Liver (tissue), 9 donors: ENCODE results near the gene EDDM13. TPM values are rescaled to one million over a fixed set of nuclear protein-coding genes. Genes with fewer than 3 reads are reported as not detected.

Source experiments
- DNase-seq: peaks from one replicate; pipeline ENCODE4 v3.0.0-alpha.2; 2017; ENCODE audit warnings: low spot score
- H3K27ac ChIP-seq, 2 donors: one replicate each; pipeline ENCODE4 v1.7.0; 2013; ENCODE audit warnings: inconsistent platforms in 2 of 2, low read length in 2 of 2, control low read depth in 1 of 2, low read depth in 1 of 2, mild to moderate bottlenecking in 1 of 2
- H3K27me3 ChIP-seq, 4 donors: one replicate each; pipeline versions ENCODE4 v1.6.1 to v1.7.0; 2013; ENCODE audit warnings: low read length in 3 of 4, inconsistent platforms in 1 of 4, mild to moderate bottlenecking in 1 of 4, moderate library complexity in 1 of 4; ENCODE audit not compliant: control insufficient read depth in 4 of 4, insufficient read depth in 4 of 4
- H3K36me3 ChIP-seq, 4 donors: one replicate each; pipeline versions ENCODE4 v1.6.1 to v1.7.0; 2013; ENCODE audit warnings: low read length in 3 of 4, mild to moderate bottlenecking in 3 of 4, low read depth in 1 of 4, moderate library complexity in 1 of 4; ENCODE audit not compliant: control insufficient read depth in 4 of 4, insufficient read depth in 3 of 4
- H3K4me1 ChIP-seq, 4 donors: one replicate each; pipeline versions ENCODE4 v1.6.1 to v1.7.0; 2013; ENCODE audit warnings: low read length in 3 of 4, mild to moderate bottlenecking in 3 of 4, moderate library complexity in 1 of 4; ENCODE audit not compliant: control insufficient read depth in 4 of 4, insufficient read depth in 4 of 4
- H3K4me3 ChIP-seq, 3 donors: one replicate each; pipeline versions ENCODE4 v1.6.1 to v1.7.0; 2013; ENCODE audit warnings: low read length in 3 of 3, control low read depth in 1 of 3, low read depth in 1 of 3, mild to moderate bottlenecking in 1 of 3
- H3K9ac ChIP-seq, 2 donors: one replicate each; pipeline ENCODE4 v1.7.0; 2013; ENCODE audit warnings: low read length in 2 of 2, mild to moderate bottlenecking in 2 of 2, moderate library complexity in 2 of 2, control low read depth in 1 of 2, low read depth in 1 of 2
- H3K9me3 ChIP-seq, 4 donors: one replicate each; pipeline versions ENCODE4 v1.6.1 to v1.7.0; 2013; ENCODE audit warnings: low read length in 3 of 4; ENCODE audit not compliant: control insufficient read depth in 4 of 4
- EGR1 ChIP-seq, 2 donors: IDR thresholded peaks; 2 replicates each; pipeline ENCODE4 v1.6.1; 2016 to 2018; ENCODE audit warnings: antibody characterized with exemption in 2 of 2, low read depth in 2 of 2
- FOXA1 ChIP-seq: IDR thresholded peaks from 2 replicates; pipeline ENCODE4 v1.6.1; 2016; ENCODE audit warnings: antibody characterized with exemption
- FOXA2 ChIP-seq: IDR thresholded peaks from 2 replicates; pipeline ENCODE4 v1.6.1; 2016; ENCODE audit warnings: antibody characterized with exemption
- GABPA ChIP-seq, 2 donors: IDR thresholded peaks in 1 of 2; conservative IDR thresholded peaks in 1 of 2; 2 replicates each; pipeline ENCODE4 v1.6.1; 2016; ENCODE audit warnings: antibody characterized with exemption in 2 of 2, mild to moderate bottlenecking in 1 of 2, moderate library complexity in 1 of 2
- HNF4A ChIP-seq, 2 donors: conservative IDR thresholded peaks; 2 replicates each; pipeline ENCODE4 v1.6.1; 2016; ENCODE audit warnings: antibody characterized with exemption in 2 of 2, mild to moderate bottlenecking in 2 of 2
- HNF4G ChIP-seq: IDR thresholded peaks from 2 replicates; pipeline ENCODE4 v1.6.1; 2016; ENCODE audit warnings: antibody characterized with exemption
- JUND ChIP-seq, 2 donors: IDR thresholded peaks; 2 replicates each; pipeline ENCODE4 v1.6.1; 2016; ENCODE audit warnings: antibody characterized with exemption in 2 of 2
- NR2F2 ChIP-seq: IDR thresholded peaks from 2 replicates; pipeline ENCODE4 v1.6.1; 2016; ENCODE audit warnings: antibody characterized with exemption
- RAD21 ChIP-seq, 2 donors: IDR thresholded peaks; 2 replicates each; pipeline ENCODE4 v1.6.1; 2016; ENCODE audit warnings: antibody characterized with exemption in 2 of 2, mild to moderate bottlenecking in 2 of 2
- RXRA ChIP-seq, 2 donors: IDR thresholded peaks; 2 replicates each; pipeline ENCODE4 v1.6.1; 2017 to 2018; ENCODE audit warnings: antibody characterized with exemption in 2 of 2, mild to moderate bottlenecking in 1 of 2
- SP1 ChIP-seq: IDR thresholded peaks from 2 replicates; pipeline ENCODE4 v1.6.1; 2018; ENCODE audit warnings: antibody characterized with exemption, mild to moderate bottlenecking
- TAF1 ChIP-seq: conservative IDR thresholded peaks from 2 replicates; pipeline ENCODE4 v1.6.1; 2016; ENCODE audit warnings: antibody characterized with exemption, mild to moderate bottlenecking
- YY1 ChIP-seq: IDR thresholded peaks from 2 replicates; pipeline ENCODE4 v1.6.1; 2016; ENCODE audit warnings: antibody characterized with exemption, mild to moderate bottlenecking
- WGBS: extraction: QIAGEN DNeasy Blood & Tissue Kit; methylation state at CpG from one replicate; pipeline ENCODE4 v1.1.7; 2013; 5-methylcytosine and 5-hydroxymethylcytosine counted together
- polyA plus RNA-seq, 2 donors: library from polyadenylated mRNA; stranded (reverse) in 1 of 2; unstranded in 1 of 2; fragments of 200-250 nt in 1 of 2; fragments of >200 nt in 1 of 2; fragmentation: Nextera tagmentation in 1 of 2; extraction: Ambion mirVana in 1 of 2; gene quantifications; one replicate each; pipeline versions ENCODE4 v1.2.1 to v1.2.3, GENCODE V29; 2013 to 2015
- total RNA-seq, 2 donors: library from RNA; depleted of rRNA; stranded (reverse); fragments of >200 nt; gene quantifications; one replicate each; pipeline ENCODE4 v1.2.3, GENCODE V29; 2014
- TF ChIP-seq, protein P1 (sequence below): IDR thresholded peaks from 2 replicates; pipeline ENCODE4 v1.6.1; 2016; ENCODE audit warnings: antibody characterized with exemption
- TF ChIP-seq, protein P2 (sequence below): IDR thresholded peaks from 2 replicates; pipeline ENCODE4 v1.6.1; 2016; ENCODE audit warnings: antibody characterized with exemption
- TF ChIP-seq, protein P3 (sequence below): fragments of 150-350 bp; IDR thresholded peaks from 2 replicates; pipeline ENCODE4 v1.5.1; 2017; ENCODE audit warnings: improper control_type of control experiment, low read depth, low read length; ENCODE audit not compliant: missing input control
- TF ChIP-seq, protein P4 (sequence below): IDR thresholded peaks from 2 replicates; pipeline ENCODE4 v1.6.1; 2016; ENCODE audit warnings: antibody characterized with exemption, mild to moderate bottlenecking
- TF ChIP-seq, protein P5 (sequence below): IDR thresholded peaks from 2 replicates; pipeline ENCODE4 v1.6.1; 2016; ENCODE audit warnings: antibody characterized with exemption
- donor health status: healthy.
- donor health status: healthy.
- donor health status: healthy.
- donor health status: healthy.
- donor health status: healthy.

Gene EDDM13, protein sequence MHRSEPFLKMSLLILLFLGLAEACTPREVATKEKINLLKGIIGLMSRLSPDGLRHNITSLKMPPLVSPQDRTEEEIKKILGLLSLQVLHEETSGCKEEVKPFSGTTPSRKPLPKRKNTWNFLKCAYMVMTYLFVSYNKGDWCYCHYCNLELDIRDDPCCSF
- total RNA-seq = not detected
- under 1 TPM in 1 of 2 donors, not detected in 1; 0.20 TPM for polyA plus RNA-seq

GRCh38 chr19:56272161-56272798 lies at the start of gene EDDM13:
Gene EDDM13 (plus strand): TSS chr19:56272748. CDS start chr19:56272835, 87 bp downstream.
- no peak for DNase-seq
- TF ChIP-seq, protein P1, sequence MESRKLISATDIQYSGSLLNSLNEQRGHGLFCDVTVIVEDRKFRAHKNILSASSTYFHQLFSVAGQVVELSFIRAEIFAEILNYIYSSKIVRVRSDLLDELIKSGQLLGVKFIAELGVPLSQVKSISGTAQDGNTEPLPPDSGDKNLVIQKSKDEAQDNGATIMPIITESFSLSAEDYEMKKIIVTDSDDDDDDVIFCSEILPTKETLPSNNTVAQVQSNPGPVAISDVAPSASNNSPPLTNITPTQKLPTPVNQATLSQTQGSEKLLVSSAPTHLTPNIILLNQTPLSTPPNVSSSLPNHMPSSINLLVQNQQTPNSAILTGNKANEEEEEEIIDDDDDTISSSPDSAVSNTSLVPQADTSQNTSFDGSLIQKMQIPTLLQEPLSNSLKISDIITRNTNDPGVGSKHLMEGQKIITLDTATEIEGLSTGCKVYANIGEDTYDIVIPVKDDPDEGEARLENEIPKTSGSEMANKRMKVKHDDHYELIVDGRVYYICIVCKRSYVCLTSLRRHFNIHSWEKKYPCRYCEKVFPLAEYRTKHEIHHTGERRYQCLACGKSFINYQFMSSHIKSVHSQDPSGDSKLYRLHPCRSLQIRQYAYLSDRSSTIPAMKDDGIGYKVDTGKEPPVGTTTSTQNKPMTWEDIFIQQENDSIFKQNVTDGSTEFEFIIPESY = no peak
- TF ChIP-seq HNF4G (no peak), FOXA2 (no peak), GABPA (IDR thresholded peaks at IDR 0.05 in 1 of 2, conservative IDR thresholded peaks at IDR 0.05 in 1 of 2) (no peak), EGR1 (IDR thresholded peaks at IDR 0.05; ENCODE audit: low read depth in 2 of 2) (no peak), JUND (IDR thresholded peaks at IDR 0.05) (no peak), RXRA (IDR thresholded peaks at IDR 0.05) (no peak), SP1 (no peak), NR2F2 (no peak), YY1 (no peak), RAD21 (IDR thresholded peaks at IDR 0.05) (no peak), FOXA1 (no peak), HNF4A (conservative IDR thresholded peaks at IDR 0.05) (no peak), TAF1 (no peak)
- TF ChIP-seq, protein P2, sequence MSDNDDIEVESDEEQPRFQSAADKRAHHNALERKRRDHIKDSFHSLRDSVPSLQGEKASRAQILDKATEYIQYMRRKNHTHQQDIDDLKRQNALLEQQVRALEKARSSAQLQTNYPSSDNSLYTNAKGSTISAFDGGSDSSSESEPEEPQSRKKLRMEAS = no peak
- TF ChIP-seq, protein P3, sequence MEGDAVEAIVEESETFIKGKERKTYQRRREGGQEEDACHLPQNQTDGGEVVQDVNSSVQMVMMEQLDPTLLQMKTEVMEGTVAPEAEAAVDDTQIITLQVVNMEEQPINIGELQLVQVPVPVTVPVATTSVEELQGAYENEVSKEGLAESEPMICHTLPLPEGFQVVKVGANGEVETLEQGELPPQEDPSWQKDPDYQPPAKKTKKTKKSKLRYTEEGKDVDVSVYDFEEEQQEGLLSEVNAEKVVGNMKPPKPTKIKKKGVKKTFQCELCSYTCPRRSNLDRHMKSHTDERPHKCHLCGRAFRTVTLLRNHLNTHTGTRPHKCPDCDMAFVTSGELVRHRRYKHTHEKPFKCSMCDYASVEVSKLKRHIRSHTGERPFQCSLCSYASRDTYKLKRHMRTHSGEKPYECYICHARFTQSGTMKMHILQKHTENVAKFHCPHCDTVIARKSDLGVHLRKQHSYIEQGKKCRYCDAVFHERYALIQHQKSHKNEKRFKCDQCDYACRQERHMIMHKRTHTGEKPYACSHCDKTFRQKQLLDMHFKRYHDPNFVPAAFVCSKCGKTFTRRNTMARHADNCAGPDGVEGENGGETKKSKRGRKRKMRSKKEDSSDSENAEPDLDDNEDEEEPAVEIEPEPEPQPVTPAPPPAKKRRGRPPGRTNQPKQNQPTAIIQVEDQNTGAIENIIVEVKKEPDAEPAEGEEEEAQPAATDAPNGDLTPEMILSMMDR = no peak
- TF ChIP-seq, protein P4, sequence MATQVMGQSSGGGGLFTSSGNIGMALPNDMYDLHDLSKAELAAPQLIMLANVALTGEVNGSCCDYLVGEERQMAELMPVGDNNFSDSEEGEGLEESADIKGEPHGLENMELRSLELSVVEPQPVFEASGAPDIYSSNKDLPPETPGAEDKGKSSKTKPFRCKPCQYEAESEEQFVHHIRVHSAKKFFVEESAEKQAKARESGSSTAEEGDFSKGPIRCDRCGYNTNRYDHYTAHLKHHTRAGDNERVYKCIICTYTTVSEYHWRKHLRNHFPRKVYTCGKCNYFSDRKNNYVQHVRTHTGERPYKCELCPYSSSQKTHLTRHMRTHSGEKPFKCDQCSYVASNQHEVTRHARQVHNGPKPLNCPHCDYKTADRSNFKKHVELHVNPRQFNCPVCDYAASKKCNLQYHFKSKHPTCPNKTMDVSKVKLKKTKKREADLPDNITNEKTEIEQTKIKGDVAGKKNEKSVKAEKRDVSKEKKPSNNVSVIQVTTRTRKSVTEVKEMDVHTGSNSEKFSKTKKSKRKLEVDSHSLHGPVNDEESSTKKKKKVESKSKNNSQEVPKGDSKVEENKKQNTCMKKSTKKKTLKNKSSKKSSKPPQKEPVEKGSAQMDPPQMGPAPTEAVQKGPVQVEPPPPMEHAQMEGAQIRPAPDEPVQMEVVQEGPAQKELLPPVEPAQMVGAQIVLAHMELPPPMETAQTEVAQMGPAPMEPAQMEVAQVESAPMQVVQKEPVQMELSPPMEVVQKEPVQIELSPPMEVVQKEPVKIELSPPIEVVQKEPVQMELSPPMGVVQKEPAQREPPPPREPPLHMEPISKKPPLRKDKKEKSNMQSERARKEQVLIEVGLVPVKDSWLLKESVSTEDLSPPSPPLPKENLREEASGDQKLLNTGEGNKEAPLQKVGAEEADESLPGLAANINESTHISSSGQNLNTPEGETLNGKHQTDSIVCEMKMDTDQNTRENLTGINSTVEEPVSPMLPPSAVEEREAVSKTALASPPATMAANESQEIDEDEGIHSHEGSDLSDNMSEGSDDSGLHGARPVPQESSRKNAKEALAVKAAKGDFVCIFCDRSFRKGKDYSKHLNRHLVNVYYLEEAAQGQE = no peak
- TF ChIP-seq, protein P5, sequence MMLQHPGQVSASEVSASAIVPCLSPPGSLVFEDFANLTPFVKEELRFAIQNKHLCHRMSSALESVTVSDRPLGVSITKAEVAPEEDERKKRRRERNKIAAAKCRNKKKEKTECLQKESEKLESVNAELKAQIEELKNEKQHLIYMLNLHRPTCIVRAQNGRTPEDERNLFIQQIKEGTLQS = no peak
- Histone ChIP-seq H3K9ac (no peak within 1 kb of the TSS), H3K36me3 (peaks cover 0 to 3% (median 3%) of the 10 kb centered on the region in 4 donors), H3K4me1 (no peaks in the 10 kb centered on the region), H3K4me3 (no peak within 1 kb of the TSS), H3K9me3 (peaks cover 0 to 4% (median 3%) of the 10 kb centered on the region in 4 donors), H3K27me3 (no peaks in the 10 kb centered on the region), H3K27ac (no peak within 1 kb of the TSS)
- 92% methylated on average over 6 of the region's 6 CpGs for WGBS
